Kidney (tissue), 14 donors: ENCODE results near the gene RETREG1. TPM values are rescaled to one million over a fixed set of nuclear protein-coding genes. Genes with fewer than 3 reads are reported as not detected.

Experiments used
- DNase-seq, 5 donors: peaks; one replicate each; pipeline ENCODE4 v3.0.0-alpha.2; 2013 to 2020
- FAIRE-seq: peaks from 2 replicates; lab custom pipeline; 2012; peaks lifted over from hg19 to GRCh38; lab: Jason Lieb, UNC
- H3K27ac ChIP-seq, 2 donors: one replicate each; pipeline ENCODE4 v1.7.0; 2013; ENCODE audit warnings: low read depth in 2 of 2, low read length in 2 of 2, inconsistent platforms in 1 of 2
- H3K27me3 ChIP-seq: one replicate; pipeline ENCODE4 v1.7.1; 2013; ENCODE audit warnings: low read length, inconsistent platforms; ENCODE audit not compliant: control insufficient read depth, insufficient read depth
- H3K36me3 ChIP-seq, 3 donors: one replicate each; pipeline versions ENCODE4 v1.7.0 to v1.7.1; 2013; ENCODE audit warnings: low read length in 3 of 3, control low read depth in 1 of 3, inconsistent platforms in 1 of 3; ENCODE audit not compliant: insufficient read depth in 3 of 3, control insufficient read depth in 2 of 3
- H3K4me1 ChIP-seq, 3 donors: one replicate each; pipeline versions ENCODE4 v1.7.0 to v1.7.1; 2013; ENCODE audit warnings: low read length in 3 of 3, inconsistent platforms in 1 of 3, low read depth in 1 of 3; ENCODE audit not compliant: control insufficient read depth in 2 of 3, insufficient read depth in 2 of 3
- H3K4me3 ChIP-seq, 3 donors: one replicate each; pipeline versions ENCODE4 v1.7.0 to v1.8.1; 2013; ENCODE audit warnings: low read length in 3 of 3, control low read depth in 1 of 3, inconsistent platforms in 1 of 3
- H3K9ac ChIP-seq, 3 donors: one replicate each; pipeline versions ENCODE4 v1.7.0 to v1.7.1; 2013; ENCODE audit warnings: low read length in 3 of 3, control low read depth in 1 of 3, inconsistent platforms in 1 of 3
- H3K9me3 ChIP-seq, 3 donors: one replicate each; pipeline versions ENCODE4 v1.7.0 to v1.7.1; 2013; ENCODE audit warnings: low read length in 3 of 3, control low read depth in 1 of 3, inconsistent platforms in 1 of 3; ENCODE audit not compliant: control insufficient read depth in 2 of 3, insufficient read depth in 1 of 3
- intact Hi-C: fragments of 100-400 bp; cut with DNase I; formaldehyde crosslinking; loops from one replicate; pipeline ENCODE4 v1.11.1; 2022
- polyA plus RNA-seq: library from polyadenylated mRNA; stranded (reverse); fragments of 350-450 nt; fragmentation: Illumina TruSeq; extraction: RNeasy Lipid Tissue Mini Kit (QIAGEN cat#74804); gene quantifications from one replicate; pipeline ENCODE4 v1.2.3, GENCODE V29; 2014; ENCODE audit warnings: low read depth, low replicate concordance; ENCODE audit not compliant: insufficient read depth
- total RNA-seq: library from RNA; stranded (reverse); fragmentation: NEBNext Ultra II Directional; extraction: Animal tissue kit (Norgen Biotek cat#: 25700); gene quantifications from one replicate; pipeline ENCODE4 v1.2.1, GENCODE V29; 2021
- TF ChIP-seq, protein P1 (sequence below): IDR thresholded peaks from 3 replicates; pipeline ENCODE4 v1.5.1; 2012; ENCODE audit warnings: mild to moderate bottlenecking, moderate library complexity, borderline replicate concordance; ENCODE audit not compliant: insufficient read depth; ENCODE audit errors: extremely low read depth
- donor health status: control.
- donor health status: control.
- donor health status: control.
- donor health status: control.
- donor health status: control.
- donor health status: DM: yes; HTN: yes; CAD: no.
- donor health status: Normal renal cell carcinoma (clear cell type).

The RETREG1 gene
- total and polyA plus RNA-seq, 2 donors from 2014 or later = 53.6 to 104 TPM

DNA sequence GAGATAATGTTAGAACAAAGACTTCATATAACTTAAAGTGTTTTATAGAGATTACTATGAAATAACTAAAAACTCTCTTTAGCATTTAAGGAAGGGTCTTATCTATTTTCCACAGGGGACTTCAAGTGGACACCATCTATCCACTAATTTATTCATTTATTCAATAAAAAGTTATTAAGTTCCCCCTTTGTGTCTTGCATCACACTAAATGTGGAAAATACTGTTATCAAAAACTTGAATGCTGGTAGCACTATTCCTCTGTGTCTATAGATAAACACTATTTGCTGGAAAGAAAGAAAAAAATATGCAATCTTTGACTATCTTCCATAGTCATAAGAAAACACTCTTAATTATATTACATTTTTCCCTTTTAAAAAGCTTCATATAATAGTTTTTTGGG is 131.1 kb downstream of the RETREG1 start:
- FAIRE-seq (no peak), DNase-seq (no peak)
- Histone ChIP-seq H3K9ac (no peak overlapping the region), H3K4me1 (peaks cover 0 to 14% (median 0%) of the 10 kb centered on the region in 3 donors), H3K4me3 (no peak overlapping the region), H3K9me3 (no peaks in the 10 kb centered on the region), H3K27ac (no peak overlapping the region), H3K36me3 (no peaks in the 10 kb centered on the region), H3K27me3 (no peaks in the 10 kb centered on the region)
- TF ChIP-seq, protein P1, sequence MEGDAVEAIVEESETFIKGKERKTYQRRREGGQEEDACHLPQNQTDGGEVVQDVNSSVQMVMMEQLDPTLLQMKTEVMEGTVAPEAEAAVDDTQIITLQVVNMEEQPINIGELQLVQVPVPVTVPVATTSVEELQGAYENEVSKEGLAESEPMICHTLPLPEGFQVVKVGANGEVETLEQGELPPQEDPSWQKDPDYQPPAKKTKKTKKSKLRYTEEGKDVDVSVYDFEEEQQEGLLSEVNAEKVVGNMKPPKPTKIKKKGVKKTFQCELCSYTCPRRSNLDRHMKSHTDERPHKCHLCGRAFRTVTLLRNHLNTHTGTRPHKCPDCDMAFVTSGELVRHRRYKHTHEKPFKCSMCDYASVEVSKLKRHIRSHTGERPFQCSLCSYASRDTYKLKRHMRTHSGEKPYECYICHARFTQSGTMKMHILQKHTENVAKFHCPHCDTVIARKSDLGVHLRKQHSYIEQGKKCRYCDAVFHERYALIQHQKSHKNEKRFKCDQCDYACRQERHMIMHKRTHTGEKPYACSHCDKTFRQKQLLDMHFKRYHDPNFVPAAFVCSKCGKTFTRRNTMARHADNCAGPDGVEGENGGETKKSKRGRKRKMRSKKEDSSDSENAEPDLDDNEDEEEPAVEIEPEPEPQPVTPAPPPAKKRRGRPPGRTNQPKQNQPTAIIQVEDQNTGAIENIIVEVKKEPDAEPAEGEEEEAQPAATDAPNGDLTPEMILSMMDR = no peak
- intact Hi-C loops = no loop called here

DNA sequence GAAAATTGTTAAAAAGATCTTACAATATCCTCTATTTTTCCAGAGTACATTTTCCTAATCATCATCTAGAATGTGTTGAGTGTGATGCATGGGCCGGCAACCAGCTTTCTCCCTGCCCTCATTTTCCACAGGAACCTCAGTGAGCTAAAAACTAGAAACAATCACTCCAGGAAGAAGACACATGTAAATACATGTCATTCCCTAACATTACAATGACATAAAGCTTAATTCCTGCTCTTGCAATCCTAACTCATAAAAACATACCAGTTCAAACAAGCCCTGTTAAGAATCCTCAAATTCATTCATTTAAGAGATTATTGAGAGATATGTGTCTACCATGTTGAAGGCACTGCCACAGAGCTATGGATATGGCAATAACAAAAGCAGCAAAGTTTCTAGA is 132.7 kb downstream of the RETREG1 start:
- H3K27me3 ChIP-seq = no peaks in the 10 kb centered on the region
- TF ChIP-seq, protein P1 = no peak
- intact Hi-C loops = no loop called here
- DNase-seq (no peak), FAIRE-seq (no peak)
- H3K9me3 ChIP-seq = no peaks in the 10 kb centered on the region
- no peak overlapping the region for H3K27ac ChIP-seq
- H3K36me3 ChIP-seq = peaks cover 0 to 4% (median 4%) of the 10 kb centered on the region in 3 donors
- no peak overlapping the region for H3K9ac ChIP-seq
- peaks cover 0 to 14% (median 0%) of the 10 kb centered on the region in 3 donors for H3K4me1 ChIP-seq
- H3K4me3 ChIP-seq = no peak overlapping the region

DNA sequence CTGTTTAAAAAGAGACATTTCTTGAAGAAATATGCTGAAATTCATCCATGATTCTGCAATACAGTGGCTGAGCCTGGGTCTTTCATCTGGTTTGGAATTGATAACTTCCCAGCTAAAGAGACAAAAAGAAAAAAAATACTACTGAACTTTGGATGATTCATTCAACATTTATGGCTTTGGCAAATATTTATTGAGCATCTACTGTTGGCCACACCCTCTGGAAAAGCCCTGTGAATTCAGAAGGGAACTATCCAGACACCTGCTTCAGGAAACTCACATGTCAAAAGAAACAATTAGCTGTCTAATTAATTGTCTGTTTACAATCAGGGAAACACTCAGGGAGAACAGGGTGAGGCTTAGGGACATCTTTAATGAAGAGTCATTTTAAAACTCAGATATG is 133.4 kb downstream of the RETREG1 start:
- peaks cover 0 to 4% (median 4%) of the 10 kb centered on the region in 3 donors for H3K36me3 ChIP-seq
- TF ChIP-seq, protein P1 = no peak
- H3K27me3 ChIP-seq = no peaks in the 10 kb centered on the region
- DNase-seq (no peak), FAIRE-seq (no peak)
- no peak overlapping the region for H3K9ac ChIP-seq
- intact Hi-C loops = no loop called here
- no peak overlapping the region for H3K27ac ChIP-seq
- H3K9me3 ChIP-seq = no peaks in the 10 kb centered on the region
- peaks cover 0 to 13% (median 0%) of the 10 kb centered on the region in 3 donors for H3K4me1 ChIP-seq
- no peak overlapping the region for H3K4me3 ChIP-seq

DNA sequence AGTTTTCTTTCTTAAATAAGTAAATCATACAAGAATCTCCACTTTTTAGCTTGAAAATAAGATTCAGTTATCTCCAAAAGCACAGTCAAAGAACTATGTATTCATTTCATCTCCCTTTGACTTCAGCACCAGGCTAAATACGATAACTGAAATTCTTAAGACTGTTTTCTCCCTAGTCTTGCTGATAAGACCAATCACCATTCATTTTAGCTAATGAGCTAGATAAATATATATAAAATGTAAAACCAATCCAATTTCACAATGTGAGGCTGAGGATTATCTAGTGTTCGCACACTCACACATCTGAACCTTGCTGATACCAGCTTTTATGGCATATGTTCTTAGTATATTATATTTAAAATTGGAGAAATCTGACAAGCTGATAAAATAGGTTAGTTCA is 133.9 kb downstream of the RETREG1 start:
- no peak for DNase-seq
- H3K4me1 ChIP-seq = peaks cover 0 to 8% (median 0%) of the 10 kb centered on the region in 3 donors
- H3K9me3 ChIP-seq = no peaks in the 10 kb centered on the region
- TF ChIP-seq, protein P1 = no peak
- H3K36me3 ChIP-seq = peaks cover 0 to 4% (median 4%) of the 10 kb centered on the region in 3 donors
- FAIRE-seq = no peak
- intact Hi-C loops = no loop called here
- H3K27me3 ChIP-seq = no peaks in the 10 kb centered on the region
- H3K4me3 ChIP-seq = no peak overlapping the region
- no peak overlapping the region for H3K9ac ChIP-seq
- no peak overlapping the region for H3K27ac ChIP-seq
